Measurements from ENCODE around the gene CALHM1. TPM values are rescaled to one million over a fixed set of nuclear protein-coding genes. Genes with fewer than 3 reads are reported as not detected.
"Not testable (repeated sequence)": the region's sequence is repeated elsewhere in the genome, so short reads cannot be mapped to it uniquely, and the experiment has no call there.

CALHM1 gene
- total RNA-seq, 1 experiment from 2014 or later: not detected

- no peak for DNase-seq (ENCODE audit: extremely low read depth, low read depth)
These were observed 32.2 kb upstream of the CALHM1 start for GRCh38 chr10:103490986-103491314.

GRCh38 chr10:103487410-103487708 lies 28.7 kb upstream of the CALHM1 start:
- DNase-seq (ENCODE audit: extremely low read depth, low read depth): no peak

DNA sequence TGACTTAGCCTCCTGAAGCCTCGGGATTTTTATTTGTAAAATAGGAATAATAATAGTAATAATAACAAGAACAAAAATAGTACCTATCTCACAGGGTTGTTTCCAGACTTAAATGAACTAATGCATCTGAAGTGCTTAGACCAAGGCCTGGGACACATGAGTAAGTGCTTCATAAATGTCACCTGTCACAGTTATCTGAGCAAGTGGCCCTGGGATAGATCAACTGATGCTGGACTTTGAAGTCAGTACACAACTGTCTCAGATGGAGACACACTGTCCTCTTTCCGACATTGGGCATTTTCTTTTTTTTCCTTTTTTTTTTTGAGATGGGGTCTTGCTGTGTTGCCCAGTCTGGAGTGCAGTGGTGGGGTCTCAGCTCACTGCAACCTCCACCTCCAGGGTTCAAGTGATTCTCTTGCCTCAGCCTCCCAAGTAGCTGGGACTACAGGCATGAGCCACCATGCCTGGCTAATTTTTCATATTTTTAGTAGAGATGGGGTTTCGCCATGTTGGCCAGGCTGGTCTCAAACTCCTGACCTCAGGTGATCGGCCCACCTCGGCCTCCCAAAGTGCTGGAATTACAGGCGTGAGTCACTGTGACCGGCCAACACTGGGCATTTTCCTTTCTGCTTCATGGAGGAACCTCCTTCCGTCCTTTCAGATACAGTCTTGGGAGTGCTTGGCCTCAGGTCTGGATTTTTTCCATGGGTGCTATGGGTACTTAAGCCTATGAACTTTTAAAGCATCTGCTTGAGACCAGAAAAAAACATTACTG lies 28.1 kb upstream of the CALHM1 start:
- not testable (repeated sequence) for DNase-seq (ENCODE audit: extremely low read depth, low read depth)

DNA sequence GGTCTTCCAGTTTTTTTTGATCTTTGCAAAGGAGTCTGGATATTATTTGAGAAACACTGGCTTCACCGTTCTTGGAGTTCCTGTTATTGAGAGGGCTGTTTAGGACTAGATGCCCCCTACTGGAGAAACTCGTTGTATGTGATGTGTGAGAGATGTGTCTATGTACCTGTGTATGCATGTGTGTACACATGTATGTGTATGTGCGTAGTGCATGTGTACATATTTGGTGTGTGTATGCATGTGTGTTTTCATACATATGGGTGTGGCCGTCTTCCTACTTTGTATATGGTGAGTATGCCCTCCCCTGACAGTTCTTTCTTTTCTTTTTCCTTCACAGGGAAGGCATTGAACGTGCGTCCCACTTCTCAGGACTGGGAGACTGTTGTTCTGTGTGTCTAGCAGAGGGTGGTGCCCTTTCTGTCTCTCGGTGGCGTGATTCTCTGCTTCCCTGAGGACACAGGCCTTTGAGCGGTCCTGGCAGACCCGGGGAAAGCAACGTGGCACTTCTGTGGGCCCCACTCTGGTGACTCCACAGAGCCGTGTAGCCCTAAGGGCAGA lies 23.4 kb upstream of the CALHM1 start:
- peak; percentile 73 for DNase-seq (ENCODE audit: extremely low read depth, low read depth)

- no peak for DNase-seq (ENCODE audit: extremely low read depth, low read depth)
These were observed 21.8 kb upstream of the CALHM1 start for GRCh38 chr10:103480521-103480920.

GRCh38 chr10:103479135-103479534 lies 20.4 kb upstream of the CALHM1 start, which contains the start of gene CALHM3:
Gene CALHM3 (minus strand): TSS chr10:103479240. CDS start chr10:103479032, 208 bp downstream.
- DNase-seq (ENCODE audit: extremely low read depth, low read depth): peak; percentile 18

DNA sequence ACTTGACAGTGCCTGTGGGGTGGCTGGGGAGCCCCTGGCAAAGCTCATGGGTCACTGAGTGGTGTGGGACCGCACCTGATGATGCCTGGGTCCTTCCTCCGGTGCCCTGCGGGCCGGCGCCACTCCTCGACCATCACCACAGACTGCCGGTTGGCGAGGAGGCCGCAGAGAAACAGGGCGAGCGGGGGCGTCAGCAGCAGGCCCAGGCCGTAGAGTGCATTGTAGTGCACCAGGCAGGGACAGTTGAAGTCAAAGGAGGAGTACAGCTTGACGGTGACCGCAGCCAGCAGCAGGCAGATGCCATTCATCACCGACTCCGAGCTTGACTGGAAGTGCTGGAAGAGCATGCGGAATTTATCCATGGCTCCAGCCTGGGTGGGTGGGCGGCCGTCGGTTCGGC lies 20.0 kb upstream of the CALHM1 start:
- no peak for DNase-seq (ENCODE audit: extremely low read depth, low read depth)

DNA sequence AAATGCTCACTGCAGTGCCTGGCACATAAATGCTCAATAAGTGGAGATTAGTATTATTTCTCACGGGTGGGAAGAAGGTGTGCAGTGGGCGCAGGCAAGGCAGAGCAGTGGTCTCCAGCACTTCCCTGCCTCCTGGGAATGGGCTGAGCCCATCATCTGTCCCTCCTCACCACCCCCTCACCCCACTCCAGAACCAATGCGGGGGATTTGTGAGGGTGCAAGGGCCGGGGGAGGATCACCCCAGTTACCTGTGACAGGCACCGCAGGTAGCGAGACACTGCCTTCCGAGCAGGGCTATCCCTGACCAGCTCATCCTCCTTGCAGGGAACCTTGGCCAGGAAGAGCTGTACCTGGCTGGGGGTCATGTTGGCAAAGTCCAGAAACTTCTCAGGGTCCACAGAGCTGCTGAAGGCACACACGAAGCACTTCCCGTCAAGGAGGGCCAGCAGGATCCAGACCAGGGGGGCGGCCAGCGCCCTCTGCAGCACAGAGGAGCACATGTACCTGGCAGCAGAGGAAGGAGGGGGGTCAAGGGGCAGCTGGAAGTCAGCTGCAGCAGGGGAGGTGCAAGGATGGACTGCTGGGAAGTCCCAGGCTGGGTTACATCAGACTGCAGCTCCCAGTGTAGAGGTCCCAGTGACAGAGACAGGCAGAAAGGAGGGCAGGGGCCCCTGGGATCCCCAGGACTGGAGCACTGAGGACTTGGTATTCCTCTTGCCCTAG lies 17.5 kb upstream of the CALHM1 start:
- no peak for DNase-seq (ENCODE audit: extremely low read depth, low read depth)

GRCh38 chr10:103475437-103475836 lies 16.7 kb upstream of the CALHM1 start:
- DNase-seq (ENCODE audit: extremely low read depth, low read depth): no peak

GRCh38 chr10:103474077-103474476 lies 15.4 kb upstream of the CALHM1 start:
- DNase-seq (ENCODE audit: extremely low read depth, low read depth): no peak

- no peak for DNase-seq (ENCODE audit: extremely low read depth, low read depth)
These were observed 14.6 kb upstream of the CALHM1 start for GRCh38 chr10:103473261-103473671.

- no peak for DNase-seq (ENCODE audit: extremely low read depth, low read depth)
These were observed 13.3 kb upstream of the CALHM1 start for GRCh38 chr10:103472005-103472404.

- DNase-seq (ENCODE audit: extremely low read depth, low read depth): no peak
These were observed 12.3 kb upstream of the CALHM1 start for GRCh38 chr10:103470761-103471653.

GRCh38 chr10:103469201-103469600 lies 10.5 kb upstream of the CALHM1 start:
- DNase-seq (ENCODE audit: extremely low read depth, low read depth): no peak

DNA sequence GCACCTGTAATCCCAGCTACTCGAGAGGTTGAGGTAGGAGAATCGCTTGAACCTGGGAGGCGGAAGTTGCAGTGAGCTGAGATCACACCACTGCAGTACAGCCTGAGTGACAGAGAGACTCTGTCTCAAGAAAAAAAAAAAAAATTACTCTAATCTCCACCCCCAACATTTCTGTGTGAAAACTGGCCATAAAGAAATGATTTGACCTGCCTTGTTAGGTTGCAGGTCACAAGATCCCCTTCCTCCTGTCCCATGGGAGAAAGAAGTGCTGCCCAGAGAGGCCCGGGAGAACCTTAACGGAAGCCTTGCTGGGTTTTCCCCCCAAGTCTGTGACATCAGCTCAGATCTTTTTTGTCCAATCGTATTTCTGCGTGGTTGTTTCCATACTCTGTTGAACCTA lies 8.7 kb upstream of the CALHM1 start:
- DNase-seq (ENCODE audit: extremely low read depth, low read depth): no peak

DNA sequence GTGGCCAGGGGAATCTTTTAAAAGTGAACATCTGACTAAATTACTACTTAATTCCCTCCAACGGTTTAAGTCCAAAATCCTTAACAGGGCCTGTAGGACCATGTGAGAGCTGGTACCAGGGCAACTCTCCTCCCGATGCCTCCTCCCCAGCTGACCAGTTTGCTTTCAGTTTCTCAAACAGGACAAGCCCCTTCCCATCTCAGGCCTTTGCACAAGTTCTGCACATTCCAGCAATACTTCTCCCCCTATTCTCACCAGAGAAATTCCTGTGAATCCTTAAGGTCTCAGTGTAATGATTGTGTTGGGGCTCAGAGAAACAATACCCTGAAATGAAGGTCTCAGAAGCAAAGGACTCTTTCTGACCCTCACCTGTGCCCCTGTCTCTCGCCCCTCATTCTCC lies 8.0 kb upstream of the CALHM1 start:
- no peak for DNase-seq (ENCODE audit: extremely low read depth, low read depth)

DNA sequence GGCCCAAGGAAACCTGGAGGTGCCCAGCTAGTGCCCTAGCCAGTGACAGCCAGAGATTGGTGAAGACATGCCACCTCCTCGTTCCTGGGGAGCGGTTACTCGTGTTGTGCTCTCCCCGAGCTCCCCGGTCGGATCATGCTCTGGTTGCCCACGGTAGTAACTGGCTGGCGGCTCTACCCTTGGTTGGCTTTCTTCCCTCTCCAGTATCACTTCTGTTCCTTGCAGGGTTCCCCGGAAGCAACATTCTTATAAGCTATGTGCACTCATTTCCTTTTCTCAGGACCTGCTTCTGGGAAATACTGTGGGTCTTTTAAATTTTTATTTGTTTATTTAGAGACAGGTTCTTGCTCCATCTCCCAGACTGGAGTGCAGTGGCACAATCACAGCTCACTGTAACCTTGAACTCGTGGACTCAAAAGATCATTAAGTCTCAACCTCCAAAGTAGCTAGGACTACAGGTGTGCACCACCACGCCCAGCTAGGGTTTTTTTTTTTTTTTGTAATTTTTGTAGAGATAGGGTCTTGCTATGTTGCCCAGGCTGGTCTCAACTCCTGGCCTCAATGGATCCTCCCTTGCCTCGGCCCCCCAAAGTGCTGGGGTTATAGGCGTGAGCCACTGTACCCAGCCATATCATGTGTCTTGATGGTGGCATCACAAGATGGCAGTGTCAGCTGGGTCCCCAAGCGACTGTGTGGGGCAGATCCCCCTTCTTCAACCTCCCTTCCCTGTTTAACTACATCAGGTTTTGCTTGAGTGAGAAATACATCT lies 6.9 kb upstream of the CALHM1 start:
- DNase-seq (ENCODE audit: extremely low read depth, low read depth): no peak

GRCh38 chr10:103463499-103463898 lies 4.8 kb upstream of the CALHM1 start:
- DNase-seq (ENCODE audit: extremely low read depth, low read depth): no peak

DNA sequence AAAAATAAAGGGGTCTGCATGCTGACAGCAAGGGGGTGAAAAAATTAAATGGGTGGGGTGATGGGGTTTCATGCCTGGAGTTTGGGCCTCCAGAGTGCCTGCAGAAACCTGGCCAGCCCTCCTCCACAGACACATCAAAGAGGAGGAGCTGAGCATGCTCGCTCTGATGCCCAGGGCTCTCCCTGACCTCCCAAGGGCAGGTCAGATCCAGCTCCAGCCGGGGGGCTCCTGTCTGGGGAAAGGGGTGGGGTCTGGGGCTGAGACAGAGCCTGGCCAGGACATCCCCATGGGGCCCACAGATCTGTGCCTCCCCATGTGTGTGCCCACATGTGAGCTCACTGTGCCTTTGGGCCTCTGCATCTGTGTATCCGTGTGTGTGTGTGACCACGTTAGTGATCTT lies 915 bp upstream of the CALHM1 start:
- no peak for DNase-seq (ENCODE audit: extremely low read depth, low read depth)

DNA sequence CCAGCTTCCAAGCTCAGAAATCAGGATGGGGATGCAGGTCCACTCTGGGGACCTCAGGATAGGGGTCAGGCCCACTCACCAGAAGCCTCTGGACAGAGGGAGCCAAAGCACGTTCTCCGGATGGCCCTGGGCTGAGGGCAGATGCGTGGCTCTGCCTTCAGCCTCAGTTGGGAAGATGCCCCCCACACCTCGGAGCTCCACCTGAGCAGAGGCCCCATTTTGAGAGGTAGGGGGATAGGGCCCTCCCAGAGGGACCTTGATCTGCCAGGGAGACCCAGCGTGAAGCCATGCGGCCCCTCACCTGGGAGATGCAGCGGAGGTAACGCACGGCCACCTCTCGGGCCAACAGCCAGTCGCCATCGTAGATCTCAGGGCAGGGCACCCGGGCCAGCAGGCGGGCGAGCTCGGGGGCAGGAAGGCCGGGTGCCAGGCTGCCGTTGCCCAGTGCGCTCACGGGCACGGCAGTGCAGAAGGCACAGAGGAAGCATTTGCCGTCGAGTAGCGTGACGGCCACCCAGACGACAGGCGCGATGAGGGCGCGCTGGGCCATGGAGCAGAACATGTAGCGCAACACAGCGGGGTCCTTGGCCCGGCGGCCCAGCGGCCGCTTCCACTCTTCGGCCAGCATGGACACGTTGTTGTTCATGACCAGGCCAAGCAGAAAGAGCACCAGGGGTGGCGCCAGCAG lies 660 bp downstream of the CALHM1 start:
- DNase-seq (ENCODE audit: extremely low read depth, low read depth): no peak

Measured in NCI-H460 (cell line).